PC-9 (cell line): ENCODE results near the gene SPDYE16.
"Not testable (repeated sequence)": the region's sequence is repeated elsewhere in the genome, so short reads cannot be mapped to it uniquely, and the experiment has no call there.

Experiments
- EZH2 ChIP-seq: fragments of 200-600 bp; sonication (generic); IDR thresholded peaks from 2 replicates; pipeline ENCODE4 v1.8.0; 2017; ENCODE audit warnings: antibody characterized with exemption, low read depth
- TF ChIP-seq, protein P1 (sequence below): fragments of 200-600 bp; sonication (generic); conservative IDR thresholded peaks from 2 replicates; pipeline ENCODE4 v1.6.1; 2017; ENCODE audit warnings: mixed run types, antibody characterized with exemption, mild to moderate bottlenecking, moderate library complexity

DNA sequence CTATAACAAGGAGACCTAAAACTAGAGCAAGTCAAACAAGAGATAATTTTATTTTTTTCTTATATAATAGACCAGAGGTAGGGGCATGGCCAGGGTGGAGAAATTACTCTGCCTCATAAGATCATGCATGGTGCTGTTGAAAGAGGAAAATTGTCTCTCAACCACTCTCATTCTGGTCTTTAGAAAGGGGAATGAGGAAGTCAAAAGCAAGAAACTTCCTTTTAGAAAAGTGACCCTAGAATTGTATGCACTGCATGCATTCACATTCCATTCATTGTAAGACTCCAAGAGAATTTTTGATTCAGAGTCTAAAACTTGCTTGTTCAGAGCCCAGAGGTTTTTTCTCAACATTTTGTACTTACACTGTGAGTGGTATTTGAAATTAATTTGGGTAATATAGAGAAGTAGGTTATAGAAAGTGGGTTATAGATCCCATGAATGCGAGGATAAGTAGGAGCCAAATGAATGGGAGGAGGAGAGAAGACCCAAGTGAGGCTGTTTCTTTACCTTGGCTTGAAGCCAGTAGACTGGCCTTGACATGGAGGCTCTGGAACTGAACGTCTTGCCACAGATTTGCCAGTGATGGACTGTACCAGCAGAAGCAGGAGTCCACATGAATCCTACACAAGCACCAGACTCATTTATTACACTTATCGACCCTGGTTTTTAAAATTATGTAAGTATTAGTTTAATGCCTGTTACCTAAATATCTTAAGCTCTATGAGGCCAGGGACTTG is 33.0 kb upstream of the SPDYE16 start:
- TF ChIP-seq, protein P1, sequence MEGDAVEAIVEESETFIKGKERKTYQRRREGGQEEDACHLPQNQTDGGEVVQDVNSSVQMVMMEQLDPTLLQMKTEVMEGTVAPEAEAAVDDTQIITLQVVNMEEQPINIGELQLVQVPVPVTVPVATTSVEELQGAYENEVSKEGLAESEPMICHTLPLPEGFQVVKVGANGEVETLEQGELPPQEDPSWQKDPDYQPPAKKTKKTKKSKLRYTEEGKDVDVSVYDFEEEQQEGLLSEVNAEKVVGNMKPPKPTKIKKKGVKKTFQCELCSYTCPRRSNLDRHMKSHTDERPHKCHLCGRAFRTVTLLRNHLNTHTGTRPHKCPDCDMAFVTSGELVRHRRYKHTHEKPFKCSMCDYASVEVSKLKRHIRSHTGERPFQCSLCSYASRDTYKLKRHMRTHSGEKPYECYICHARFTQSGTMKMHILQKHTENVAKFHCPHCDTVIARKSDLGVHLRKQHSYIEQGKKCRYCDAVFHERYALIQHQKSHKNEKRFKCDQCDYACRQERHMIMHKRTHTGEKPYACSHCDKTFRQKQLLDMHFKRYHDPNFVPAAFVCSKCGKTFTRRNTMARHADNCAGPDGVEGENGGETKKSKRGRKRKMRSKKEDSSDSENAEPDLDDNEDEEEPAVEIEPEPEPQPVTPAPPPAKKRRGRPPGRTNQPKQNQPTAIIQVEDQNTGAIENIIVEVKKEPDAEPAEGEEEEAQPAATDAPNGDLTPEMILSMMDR, result not testable (repeated sequence)
- TF ChIP-seq EZH2, result not testable (repeated sequence)
